ENCODE results near the gene FZD7. TPM values are rescaled to one million over a fixed set of nuclear protein-coding genes. Genes with fewer than 3 reads are reported as not detected.

FZD7 gene
- total RNA-seq, 1 donor = 35.8 TPM

- TF ChIP-seq CTCF (IDR thresholded peaks at IDR 0.05; ENCODE audit: insufficient read depth, low read length) = no peak
- no peak for DNase-seq (ENCODE audit: low read depth)
- no peak overlapping the region for H3K4me3 ChIP-seq (ENCODE audit: low read depth, low read length)
These were observed 43.6 kb upstream of the FZD7 start for GRCh38 chr2:201990069-201990468.

- no peak for DNase-seq (ENCODE audit: low read depth)
- no peak for TF ChIP-seq CTCF (IDR thresholded peaks at IDR 0.05; ENCODE audit: insufficient read depth, low read length)
These were observed 40.7 kb upstream of the FZD7 start for GRCh38 chr2:201992960-201993359.

GRCh38 chr2:201994973-201995638 lies 38.5 kb upstream of the FZD7 start:
- TF ChIP-seq CTCF (IDR thresholded peaks at IDR 0.05; ENCODE audit: insufficient read depth, low read length) = no peak
- no peak for DNase-seq (ENCODE audit: low read depth)
- H3K4me3 ChIP-seq (ENCODE audit: low read depth, low read length) = no peak overlapping the region

More at GRCh38 chr2:201992960-201993359, 40.7 kb upstream of the FZD7 start:
- no peak overlapping the region for H3K4me3 ChIP-seq (ENCODE audit: low read depth, low read length)

GRCh38 chr2:201996006-201996405 lies 37.6 kb upstream of the FZD7 start:
- DNase-seq (ENCODE audit: low read depth) = no peak
- no peak for TF ChIP-seq CTCF (IDR thresholded peaks at IDR 0.05; ENCODE audit: insufficient read depth, low read length)
- no peak overlapping the region for H3K4me3 ChIP-seq (ENCODE audit: low read depth, low read length)

GRCh38 chr2:201996679-201997314 lies 36.9 kb upstream of the FZD7 start:
- no peak for DNase-seq (ENCODE audit: low read depth)
- TF ChIP-seq CTCF (IDR thresholded peaks at IDR 0.05; ENCODE audit: insufficient read depth, low read length) = no peak
- H3K4me3 ChIP-seq (ENCODE audit: low read depth, low read length) = no peak overlapping the region

GRCh38 chr2:201999279-201999678 lies 34.4 kb upstream of the FZD7 start:
- H3K4me3 ChIP-seq (ENCODE audit: low read depth, low read length) = no peak overlapping the region
- DNase-seq (ENCODE audit: low read depth) = no peak
- TF ChIP-seq CTCF (IDR thresholded peaks at IDR 0.05; ENCODE audit: insufficient read depth, low read length) = no peak
